Stimulated activated naive B cell treated with anti-CD40 and anti-IgM and Interleukin-4, amounts not matched to agents 10 μg/mL and 1 μg/mL and 100 μg/mL, for 72 hours (primary cell): ENCODE results near the gene ANKRD33B.
A peak's percentile ranks its signal among the peaks of the same experiment; 100 is the strongest.
"Not testable (repeated sequence)": the region's sequence is repeated elsewhere in the genome, so short reads cannot be mapped to it uniquely, and the experiment has no call there.

Source experiments
- ATAC-seq, 2 donors: fragments of 150-1000 bp; cut with Tn5 transposase; replicated peaks; 2 replicates each; pipeline ENCODE4 v1.10.0; 2021; ENCODE audit warnings: moderate library complexity in 1 of 2
- DNase-seq: peaks from one replicate; pipeline ENCODE4 v3.0.0; 2021
- H3K27ac Mint-ChIP-seq: one replicate; pipeline ENCODE4 v1.8.0; 2022; ENCODE audit warnings: mild to moderate bottlenecking, mixed read lengths
- H3K27me3 Mint-ChIP-seq, 2 donors: one replicate each; pipeline ENCODE4 v1.8.0; 2022; ENCODE audit warnings: mixed read lengths in 2 of 2
- H3K36me3 Mint-ChIP-seq, 2 donors: one replicate each; pipeline ENCODE4 v1.8.0; 2022; ENCODE audit warnings: mixed read lengths in 2 of 2, mild to moderate bottlenecking in 1 of 2
- H3K4me1 Mint-ChIP-seq, 2 donors: one replicate each; pipeline ENCODE4 v1.8.0; 2022; ENCODE audit warnings: mixed read lengths in 2 of 2, mild to moderate bottlenecking in 1 of 2
- H3K4me3 Mint-ChIP-seq, 2 donors: one replicate each; pipeline ENCODE4 v1.8.0; 2022; ENCODE audit warnings: mild to moderate bottlenecking in 2 of 2, mixed read lengths in 2 of 2, moderate library complexity in 1 of 2
- H3K9me3 Mint-ChIP-seq, 2 donors: one replicate each; pipeline ENCODE4 v1.8.0; 2022; ENCODE audit warnings: mixed read lengths in 2 of 2, mild to moderate bottlenecking in 1 of 2

ANKRD33B gene

GRCh38 chr5:10635257-10635866 lies 71.5 kb downstream of the ANKRD33B start:
- Mint-ChIP-seq H3K4me3 (peak overlapping the region; percentile 71 to 78), H3K9me3 (peaks cover 4 to 9% of the 10 kb centered on the region in 2 donors), H3K36me3 (peaks cover 58 to 77% of the 10 kb centered on the region in 2 donors), H3K4me1 (peaks cover 67 to 86% of the 10 kb centered on the region in 2 donors), H3K27ac (peak overlapping the region; percentile 99), H3K27me3 (no peaks in the 10 kb centered on the region)
- DNase-seq = peak; percentile 87
- ATAC-seq = peak; percentile 80 to 83

DNA sequence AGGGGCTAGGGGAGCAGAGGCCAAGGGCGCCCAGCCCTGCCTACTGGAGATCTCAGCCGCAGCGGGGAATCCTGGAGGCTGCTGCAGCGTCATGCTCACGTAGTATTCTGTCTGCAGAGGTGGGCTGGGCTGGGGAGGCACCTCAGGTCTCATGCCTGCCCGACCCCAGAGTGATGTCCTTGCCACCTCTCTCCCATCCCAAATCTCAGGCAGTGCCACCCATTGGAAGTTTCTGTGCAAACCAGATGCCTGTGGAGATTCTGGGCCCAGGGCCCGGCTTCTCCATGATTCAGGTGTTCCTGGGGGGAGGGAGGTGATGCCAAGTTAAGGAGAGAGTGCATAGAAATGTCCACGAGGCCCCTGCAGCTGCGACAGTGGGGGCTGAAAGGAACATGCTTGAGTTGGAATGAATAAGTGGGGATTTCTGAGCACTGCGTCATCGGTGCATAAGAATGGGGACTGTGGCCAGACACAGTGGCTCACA lies 72.0 kb downstream of the ANKRD33B start:
- Mint-ChIP-seq H3K4me1 (peaks cover 62 to 86% of the 10 kb centered on the region in 2 donors), H3K27me3 (no peaks in the 10 kb centered on the region), H3K27ac (peak overlapping the region; percentile 99), H3K9me3 (peaks cover 4 to 9% of the 10 kb centered on the region in 2 donors), H3K4me3 (peak overlapping the region; percentile 71 to 78), H3K36me3 (peaks cover 59 to 79% of the 10 kb centered on the region in 2 donors)
- DNase-seq (no peak), ATAC-seq (peak in 1 of 2 donors; percentile 31)

DNA sequence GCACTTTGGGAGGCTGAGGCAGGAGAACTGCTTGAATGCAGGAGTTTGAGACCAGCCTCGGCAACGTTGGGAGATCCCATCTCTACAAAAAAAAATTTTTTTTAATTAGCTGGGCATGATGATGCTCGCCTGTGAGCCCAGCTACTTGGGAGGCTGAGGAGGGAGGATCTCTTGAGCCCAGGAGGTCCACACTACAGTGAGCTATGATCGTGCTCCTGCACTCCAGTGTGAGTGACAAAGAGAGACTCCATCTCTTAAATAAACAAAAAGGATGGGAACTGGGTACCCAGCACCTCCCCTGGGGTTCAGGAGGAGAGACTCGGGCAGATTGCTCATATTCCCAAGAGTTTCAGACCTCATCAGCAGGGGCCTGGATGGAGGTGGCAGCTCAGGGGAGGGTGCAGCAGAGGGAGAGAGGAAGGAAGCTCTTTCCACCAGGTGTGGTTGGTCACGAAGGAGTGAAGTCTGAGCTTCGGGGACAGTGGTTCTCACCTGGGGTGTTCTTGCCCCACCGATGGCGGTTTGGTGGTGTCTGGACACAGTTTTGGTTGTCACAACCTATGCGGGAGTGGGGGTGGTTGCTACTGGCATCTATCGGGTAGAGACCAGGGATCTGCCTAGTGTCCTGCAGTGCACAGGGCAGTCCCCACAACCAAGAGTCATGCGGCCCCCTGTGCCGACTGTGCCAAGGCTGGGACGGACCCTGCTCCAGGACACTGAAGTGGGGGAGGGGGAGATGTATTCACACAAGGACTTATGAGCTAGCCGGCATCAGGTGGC lies 72.7 kb downstream of the ANKRD33B start:
- peaks cover 57 to 78% of the 10 kb centered on the region in 2 donors for H3K36me3 Mint-ChIP-seq
- peaks cover 4 to 9% of the 10 kb centered on the region in 2 donors for H3K9me3 Mint-ChIP-seq
- no peaks in the 10 kb centered on the region for H3K27me3 Mint-ChIP-seq
- DNase-seq (no peak), ATAC-seq (no peak)
- H3K4me3 Mint-ChIP-seq = peak overlapping the region; percentile 71 to 78
- H3K4me1 Mint-ChIP-seq = peaks cover 56 to 84% of the 10 kb centered on the region in 2 donors
- peak overlapping the region; percentile 99 for H3K27ac Mint-ChIP-seq

DNA sequence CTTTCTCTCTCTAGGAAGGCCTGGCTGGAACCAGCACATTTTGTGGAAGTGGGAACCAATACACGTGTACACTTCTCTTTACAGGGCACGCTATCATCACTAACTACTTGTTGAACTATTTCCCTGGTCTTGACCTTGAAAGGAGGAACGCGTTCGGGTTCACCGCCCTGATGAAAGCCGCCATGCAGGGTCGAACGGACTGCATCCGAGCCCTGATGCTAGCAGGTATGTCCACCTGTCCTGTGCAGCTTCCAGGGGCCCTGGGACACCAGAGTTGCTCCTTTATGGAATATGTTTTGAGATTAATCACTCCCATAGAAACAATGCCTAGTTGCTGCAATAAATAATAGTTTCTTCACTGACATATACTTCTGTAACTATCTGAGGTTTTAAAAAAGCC lies 74.1 kb downstream of the ANKRD33B start:
- peaks cover 63 to 81% of the 10 kb centered on the region in 2 donors for H3K36me3 Mint-ChIP-seq
- ATAC-seq (no peak), DNase-seq (no peak)
- H3K27me3 Mint-ChIP-seq = no peaks in the 10 kb centered on the region
- H3K27ac Mint-ChIP-seq = peak overlapping the region; percentile 65
- H3K4me1 Mint-ChIP-seq = peaks cover 53 to 86% of the 10 kb centered on the region in 2 donors
- H3K9me3 Mint-ChIP-seq = peaks cover 4 to 9% of the 10 kb centered on the region in 2 donors
- H3K4me3 Mint-ChIP-seq = no peak overlapping the region

DNA sequence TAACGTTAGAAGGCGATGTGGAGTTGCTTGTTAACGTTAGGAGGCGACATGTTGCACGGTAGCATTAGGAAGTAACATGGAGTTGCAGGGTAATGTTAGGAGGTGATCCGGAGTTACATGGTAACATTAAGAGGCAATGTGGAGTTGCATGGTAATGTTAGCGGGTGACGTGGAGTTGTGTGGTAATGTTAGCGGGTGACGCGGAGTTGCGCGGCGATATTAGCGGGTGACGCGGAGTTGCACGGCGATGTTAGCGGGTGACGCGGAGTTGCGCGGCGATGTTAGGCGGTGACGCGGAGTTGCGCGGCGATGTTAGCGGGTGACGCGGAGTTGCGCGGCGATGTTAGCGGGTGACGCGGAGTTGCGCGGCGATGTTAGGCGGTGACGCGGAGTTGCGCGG lies 74.9 kb downstream of the ANKRD33B start:
- H3K27ac Mint-ChIP-seq = peak overlapping the region; percentile 86
- H3K4me3 Mint-ChIP-seq = not testable (repeated sequence)
- H3K4me1 Mint-ChIP-seq = peaks cover 53 to 89% of the 10 kb centered on the region in 2 donors

DNA sequence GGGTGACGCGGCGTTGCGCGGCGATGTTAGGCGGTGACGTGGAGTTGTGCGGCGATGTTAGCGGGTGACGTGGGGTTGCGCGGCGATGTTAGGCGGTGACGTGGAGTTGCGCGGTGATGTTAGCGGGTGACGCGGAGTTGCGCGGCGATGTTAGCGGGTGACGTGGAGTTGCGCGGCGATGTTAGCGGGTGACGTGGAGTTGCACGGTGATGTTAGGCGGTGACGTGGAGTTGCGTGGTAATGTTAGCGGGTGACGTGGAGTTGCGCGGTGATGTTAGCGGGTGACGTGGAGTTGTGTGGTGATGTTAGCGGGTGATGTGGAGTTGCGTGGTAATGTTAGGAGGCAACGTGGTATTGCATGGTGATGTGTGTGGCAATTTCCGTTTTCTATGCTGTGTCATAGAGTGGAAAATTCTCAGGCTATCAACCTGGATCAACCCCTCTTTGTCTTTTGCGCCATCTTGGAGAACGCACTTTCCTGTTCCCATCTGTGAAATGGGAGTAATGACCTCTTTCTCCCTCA lies 76.0 kb downstream of the ANKRD33B start:
- no peaks in the 10 kb centered on the region for H3K27me3 Mint-ChIP-seq
- peaks cover 49 to 89% of the 10 kb centered on the region in 2 donors for H3K4me1 Mint-ChIP-seq
- H3K27ac Mint-ChIP-seq = no peak overlapping the region
- H3K4me3 Mint-ChIP-seq = no peak overlapping the region
- peaks cover 67 to 81% of the 10 kb centered on the region in 2 donors for H3K36me3 Mint-ChIP-seq
- DNase-seq = no peak
- ATAC-seq = no peak
- H3K9me3 Mint-ChIP-seq = peaks cover 4 to 10% of the 10 kb centered on the region in 2 donors

More for the DNA sequence above, 74.9 kb downstream of the ANKRD33B start:
- not testable (repeated sequence) for H3K27me3 Mint-ChIP-seq, ATAC-seq, H3K9me3 Mint-ChIP-seq, DNase-seq
- peaks cover 66 to 81% of the 10 kb centered on the region in 2 donors for H3K36me3 Mint-ChIP-seq

GRCh38 chr5:10642367-10642766 lies 78.5 kb downstream of the ANKRD33B start:
- no peak for ATAC-seq
- DNase-seq = no peak
- no peak overlapping the region for H3K4me3 Mint-ChIP-seq
- peaks cover 44 to 84% of the 10 kb centered on the region in 2 donors for H3K4me1 Mint-ChIP-seq
- H3K36me3 Mint-ChIP-seq = peaks cover 70 to 79% of the 10 kb centered on the region in 2 donors
- H3K27ac Mint-ChIP-seq = peak overlapping the region; percentile 59
- peaks cover 4 to 10% of the 10 kb centered on the region in 2 donors for H3K9me3 Mint-ChIP-seq
- no peaks in the 10 kb centered on the region for H3K27me3 Mint-ChIP-seq

- no peaks in the 10 kb centered on the region for H3K27me3 Mint-ChIP-seq
- H3K4me3 Mint-ChIP-seq = peak overlapping the region; percentile 6 to 41
- peaks cover 36 to 72% of the 10 kb centered on the region in 2 donors for H3K4me1 Mint-ChIP-seq
Measured at GRCh38 chr5:10644192-10644591, 80.3 kb downstream of the ANKRD33B start.

GRCh38 chr5:10645146-10645545 lies 81.3 kb downstream of the ANKRD33B start:
- peak overlapping the region in 1 of 2 donors; percentile 8 for H3K4me3 Mint-ChIP-seq
- peaks cover 0 to 3% of the 10 kb centered on the region in 2 donors for H3K9me3 Mint-ChIP-seq
- DNase-seq = no peak
- no peaks in the 10 kb centered on the region for H3K27me3 Mint-ChIP-seq
- ATAC-seq = peak; percentile 38 to 46
- H3K4me1 Mint-ChIP-seq = peaks cover 33 to 68% of the 10 kb centered on the region in 2 donors
- peaks cover 73 to 84% of the 10 kb centered on the region in 2 donors for H3K36me3 Mint-ChIP-seq
- H3K27ac Mint-ChIP-seq = peak overlapping the region; percentile 92

More at GRCh38 chr5:10644192-10644591, 80.3 kb downstream of the ANKRD33B start:
- DNase-seq (no peak), ATAC-seq (no peak)
- H3K36me3 Mint-ChIP-seq = peaks cover 74 to 79% of the 10 kb centered on the region in 2 donors
- H3K27ac Mint-ChIP-seq = peak overlapping the region; percentile 92
- peaks cover 0 to 5% of the 10 kb centered on the region in 2 donors for H3K9me3 Mint-ChIP-seq

DNA sequence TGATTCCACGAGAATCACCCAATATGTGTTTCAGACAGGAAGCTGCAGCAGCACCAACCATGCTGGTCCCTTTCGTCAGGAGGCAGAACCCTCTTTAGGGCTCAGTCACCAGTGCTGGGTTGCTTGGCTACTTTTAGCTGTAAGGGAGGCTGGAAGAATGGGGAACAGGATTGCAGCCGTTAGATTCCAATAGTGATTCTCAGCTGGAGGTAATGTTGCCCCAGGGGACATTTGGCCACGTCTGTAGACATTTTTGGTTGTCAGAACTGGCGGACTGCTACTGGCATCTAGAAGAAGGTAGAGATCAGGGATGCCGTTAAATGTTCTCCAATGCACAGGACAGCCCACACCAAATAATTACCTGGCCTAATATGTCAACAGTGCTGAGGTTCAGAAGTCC lies 81.8 kb downstream of the ANKRD33B start:
- peak overlapping the region; percentile 4 for H3K27ac Mint-ChIP-seq
- H3K4me3 Mint-ChIP-seq = no peak overlapping the region
- H3K36me3 Mint-ChIP-seq = peaks cover 72 to 83% of the 10 kb centered on the region in 2 donors
- H3K4me1 Mint-ChIP-seq = peaks cover 32 to 63% of the 10 kb centered on the region in 2 donors
- H3K27me3 Mint-ChIP-seq = no peaks in the 10 kb centered on the region
- DNase-seq = no peak
- H3K9me3 Mint-ChIP-seq = peaks cover 0 to 2% of the 10 kb centered on the region in 2 donors
- no peak for ATAC-seq

DNA sequence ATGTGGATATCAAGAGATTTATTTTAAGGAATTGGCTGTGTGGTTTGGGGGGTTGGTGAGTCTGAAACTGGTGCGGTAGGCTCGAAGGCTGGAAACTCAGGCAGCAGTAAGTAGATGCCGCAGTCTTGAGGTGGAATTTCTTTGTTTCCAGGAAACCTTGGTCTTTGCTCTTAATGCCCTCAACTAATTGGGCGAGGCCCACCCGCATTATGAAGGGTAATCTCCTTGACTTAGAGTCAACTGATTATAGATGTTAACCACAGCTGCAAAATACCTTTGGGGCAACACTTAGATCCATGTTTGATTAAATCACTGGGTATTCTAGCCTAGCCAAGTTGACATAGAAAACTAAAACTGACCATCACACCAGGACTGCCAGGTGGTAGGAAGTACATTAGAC lies 83.8 kb downstream of the ANKRD33B start:
- no peak overlapping the region for H3K4me3 Mint-ChIP-seq
- H3K27ac Mint-ChIP-seq = no peak overlapping the region
- H3K36me3 Mint-ChIP-seq = peaks cover 70 to 78% of the 10 kb centered on the region in 2 donors
- H3K4me1 Mint-ChIP-seq = peaks cover 28 to 49% of the 10 kb centered on the region in 2 donors
- peaks cover 0 to 2% of the 10 kb centered on the region in 2 donors for H3K9me3 Mint-ChIP-seq
- no peaks in the 10 kb centered on the region for H3K27me3 Mint-ChIP-seq
- DNase-seq (no peak), ATAC-seq (no peak)

- Mint-ChIP-seq H3K27me3 (no peaks in the 10 kb centered on the region), H3K4me3 (no peak overlapping the region), H3K9me3 (peaks cover 0 to 2% of the 10 kb centered on the region in 2 donors), H3K4me1 (peaks cover 23 to 46% of the 10 kb centered on the region in 2 donors), H3K27ac (peak overlapping the region; percentile 37), H3K36me3 (peaks cover 74 to 83% of the 10 kb centered on the region in 2 donors)
- ATAC-seq (no peak), DNase-seq (no peak)
Measured at GRCh38 chr5:10648806-10649665, 85.2 kb downstream of the ANKRD33B start.

DNA sequence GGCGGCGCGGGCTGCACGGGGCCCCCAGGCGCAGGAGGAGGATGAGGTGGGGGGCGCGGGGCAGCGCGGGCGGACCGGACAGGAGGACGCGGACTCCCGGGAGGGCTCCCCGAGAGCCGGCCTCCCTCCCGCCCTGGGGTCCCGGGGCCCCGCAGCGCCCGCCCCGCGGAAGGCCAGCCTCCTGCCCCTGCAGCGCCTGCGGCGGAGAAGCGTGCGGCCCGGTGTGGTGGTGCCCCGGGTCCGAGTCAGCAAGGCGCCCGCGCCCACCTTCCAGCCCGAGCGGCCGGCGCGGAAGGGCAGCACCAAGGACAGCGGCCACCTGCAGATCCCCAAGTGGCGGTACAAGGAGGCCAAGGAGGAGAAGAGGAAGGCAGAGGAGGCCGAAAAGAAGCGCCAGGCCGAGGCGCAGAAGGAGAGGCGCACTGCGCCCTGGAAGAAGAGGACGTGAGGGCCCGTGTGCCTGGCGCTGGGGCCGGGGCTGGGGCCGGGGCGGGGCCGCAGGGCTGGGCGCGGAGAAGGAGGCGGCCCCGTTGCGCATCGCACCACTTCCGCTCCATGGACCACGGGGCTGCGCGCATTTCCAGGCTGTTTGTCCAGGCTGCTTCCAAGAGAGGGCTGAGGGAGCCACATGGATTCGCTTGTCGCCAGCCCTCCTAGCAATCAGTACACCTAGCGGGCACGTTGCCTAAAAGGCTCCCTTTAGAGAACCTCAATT lies 86.0 kb downstream of the ANKRD33B start:
- Mint-ChIP-seq H3K27ac (no peak overlapping the region), H3K27me3 (no peaks in the 10 kb centered on the region), H3K9me3 (no peaks in the 10 kb centered on the region), H3K36me3 (peaks cover 73 to 83% of the 10 kb centered on the region in 2 donors), H3K4me1 (peaks cover 23 to 45% of the 10 kb centered on the region in 2 donors), H3K4me3 (no peak overlapping the region)
- ATAC-seq (no peak), DNase-seq (no peak)
